H1 (cell line): ENCODE data around the gene NRXN3. TPM values are rescaled to one million over a fixed set of nuclear protein-coding genes. Genes with fewer than 3 reads are reported as not detected.

Source experiments
- CTCF ChIA-PET: fragments of 300-600 bp; sonication (Branson Sonifier 250); formaldehyde crosslinking; loops from one replicate; lab custom pipeline; 2021; ENCODE audit not compliant: partially characterized antibody; lab: Charles Lee
- POLR2A ChIA-PET: fragments of 300-600 bp; sonication (Branson Sonifier 250); formaldehyde crosslinking; loops from one replicate; lab custom pipeline; 2021; ENCODE audit warnings: inconsistent platforms; ENCODE audit not compliant: partially characterized antibody; lab: Charles Lee
- DNase-seq, 2 experiments: peaks; one replicate each; pipeline versions ENCODE4 v3.0.0 to v3.0.0-alpha.2; 2010 to 2022; ENCODE audit warnings: low spot score in 2 of 2, low read depth in 1 of 2, mixed read lengths in 1 of 2
- FAIRE-seq: peaks from 2 replicates; lab custom pipeline; 2011; peaks lifted over from hg19 to GRCh38; lab: Jason Lieb, UNC
- H2AFZ ChIP-seq: 2 replicates; pipeline ENCODE4 v1.8.1; 2012; ENCODE audit warnings: low read length, inconsistent platforms
- H2AK5ac ChIP-seq: 2 replicates; pipeline ENCODE4 v1.6.1; 2013; ENCODE audit warnings: low read depth, low read length
- H2BK120ac ChIP-seq: replicated peaks from 2 replicates; pipeline ENCODE3; 2013; ENCODE audit warnings: low read depth, low read length, inconsistent platforms
- H2BK12ac ChIP-seq: 2 replicates; pipeline ENCODE4 v1.6.1; 2013; ENCODE audit warnings: low read depth, low read length
- H2BK15ac ChIP-seq: 2 replicates; pipeline ENCODE4 v1.6.1; 2013; ENCODE audit warnings: low read length
- H2BK20ac ChIP-seq: 2 replicates; pipeline ENCODE4 v1.6.1; 2013; ENCODE audit warnings: low read length
- H2BK5ac ChIP-seq: 2 replicates; pipeline ENCODE4 v1.6.1; 2013; ENCODE audit warnings: low read depth, low read length
- H3K14ac ChIP-seq: 2 replicates; pipeline ENCODE4 v1.6.1; 2013; ENCODE audit warnings: inconsistent platforms; ENCODE audit not compliant: insufficient read length
- H3K18ac ChIP-seq: 2 replicates; pipeline ENCODE4 v1.6.1; 2013; ENCODE audit warnings: low read length; ENCODE audit errors: extremely low read depth
- H3K23ac ChIP-seq: 2 replicates; pipeline ENCODE4 v1.6.1; 2013; ENCODE audit warnings: inconsistent platforms; ENCODE audit not compliant: insufficient read length
- H3K23me2 ChIP-seq: 2 replicates; pipeline ENCODE4 v1.6.1; 2013; ENCODE audit warnings: low read depth, low read length
- H3K27ac ChIP-seq: 2 replicates; pipeline ENCODE4 v1.6.1; 2011; ENCODE audit warnings: low read depth, low read length, inconsistent platforms
- H3K27me3 ChIP-seq, 4 experiments: replicated peaks in 1 of 4; 1 replicate in 1 of 4; 2 replicates in 3 of 4; pipeline versions ENCODE4 v1.6.1 to v1.8.1; 2011 to 2013; ENCODE audit warnings: low read length in 3 of 4, mild to moderate bottlenecking in 3 of 4, inconsistent platforms in 2 of 4, mixed read lengths in 2 of 4, moderate library complexity in 1 of 4; ENCODE audit not compliant: control insufficient read depth in 3 of 4, insufficient read depth in 3 of 4; ENCODE audit errors: extremely low read depth in 1 of 4
- H3K36me3 ChIP-seq, 4 experiments: 2 replicates each; pipeline versions ENCODE4 v1.6.1 to v1.8.1; 2011 to 2013; ENCODE audit warnings: mild to moderate bottlenecking in 4 of 4, low read length in 3 of 4, moderate library complexity in 2 of 4, control low read depth in 1 of 4, inconsistent platforms in 1 of 4; ENCODE audit not compliant: insufficient read depth in 4 of 4, control insufficient read depth in 2 of 4
- H3K4ac ChIP-seq: replicated peaks from 2 replicates; pipeline ENCODE3; 2013; ENCODE audit warnings: low read length, low read depth, mixed read lengths, inconsistent platforms; ENCODE audit not compliant: insufficient read length
- H3K4me1 ChIP-seq, 4 experiments: replicated peaks in 1 of 4; 1 replicate in 1 of 4; 2 replicates in 3 of 4; pipeline versions ENCODE4 v1.6.1 to v1.8.1; 2011 to 2013; ENCODE audit warnings: low read length in 3 of 4, inconsistent platforms in 2 of 4, mixed read lengths in 1 of 4; ENCODE audit not compliant: insufficient read depth in 4 of 4, control insufficient read depth in 3 of 4
- H3K4me2 ChIP-seq, 2 experiments: 2 replicates each; pipeline versions ENCODE4 v1.6.1 to v1.8.1; 2011 to 2013; ENCODE audit warnings: low read depth in 2 of 2, low read length in 2 of 2, control low read depth in 1 of 2, inconsistent platforms in 1 of 2, mild to moderate bottlenecking in 1 of 2; ENCODE audit not compliant: insufficient read depth in 1 of 2
- H3K4me3 ChIP-seq, 4 experiments: fragments of 200-600, 300-600 bp in 1 of 4; sonication (generic), shearing (Covaris generic), sonication (Bioruptor Twin) in 1 of 4; 2 replicates each; pipeline versions ENCODE4 v1.5.1 to v1.8.1; 2011 to 2016; ENCODE audit warnings: low read length in 4 of 4, low read depth in 3 of 4, control low read depth in 2 of 4, inconsistent platforms in 2 of 4, mild to moderate bottlenecking in 2 of 4, mixed read lengths in 1 of 4, moderate library complexity in 1 of 4; ENCODE audit not compliant: insufficient read depth in 2 of 4; ENCODE audit errors: extremely low read depth in 1 of 4
- H3K56ac ChIP-seq: replicated peaks from 2 replicates; pipeline ENCODE3; 2013; ENCODE audit warnings: low read depth, mild to moderate bottlenecking, mixed read lengths, low read length, inconsistent platforms; ENCODE audit not compliant: insufficient read length
- H3K79me1 ChIP-seq: 2 replicates; pipeline ENCODE4 v1.6.1; 2013; ENCODE audit warnings: low read depth, low read length, control low read depth
- H3K79me2 ChIP-seq, 2 experiments: 2 replicates each; pipeline versions ENCODE4 v1.6.1 to v1.8.1; 2012 to 2013; ENCODE audit warnings: low read length in 2 of 2, mild to moderate bottlenecking in 2 of 2, inconsistent platforms in 1 of 2; ENCODE audit not compliant: insufficient read depth in 2 of 2, control insufficient read depth in 1 of 2
- H3K9ac ChIP-seq, 4 experiments: replicated peaks in 1 of 4; 1 replicate in 1 of 4; 2 replicates in 3 of 4; pipeline versions ENCODE4 v1.6.1 to v1.8.1; 2011 to 2013; ENCODE audit warnings: low read depth in 3 of 4, low read length in 3 of 4, control low read depth in 2 of 4, mild to moderate bottlenecking in 2 of 4, moderate library complexity in 2 of 4, inconsistent platforms in 1 of 4; ENCODE audit errors: extremely low read depth in 1 of 4
- H3K9me3 ChIP-seq, 2 experiments: 2 replicates each; pipeline versions ENCODE4 v1.6.1 to v1.8.1; 2012 to 2013; ENCODE audit warnings: mild to moderate bottlenecking in 2 of 2, moderate library complexity in 2 of 2, control low read depth in 1 of 2, inconsistent platforms in 1 of 2, low read depth in 1 of 2, low read length in 1 of 2, mixed read lengths in 1 of 2; ENCODE audit not compliant: insufficient read depth in 2 of 2
- H4K20me1 ChIP-seq, 2 experiments: replicated peaks in 1 of 2; 2 replicates each; pipeline versions ENCODE3 to v1.8.1; 2011 to 2013; ENCODE audit warnings: inconsistent platforms in 2 of 2, low read length in 2 of 2, mild to moderate bottlenecking in 1 of 2; ENCODE audit not compliant: insufficient read depth in 2 of 2, control insufficient read depth in 1 of 2
- H4K5ac ChIP-seq: 2 replicates; pipeline ENCODE4 v1.6.1; 2013; ENCODE audit warnings: low read length, low read depth, mixed read lengths, inconsistent platforms; ENCODE audit not compliant: insufficient read length
- H4K8ac ChIP-seq: 2 replicates; pipeline ENCODE4 v1.8.0; 2013; ENCODE audit warnings: mild to moderate bottlenecking, moderate library complexity, low read length, inconsistent platforms; ENCODE audit not compliant: insufficient read depth; ENCODE audit errors: extremely low read depth
- H4K91ac ChIP-seq: replicated peaks from 2 replicates; pipeline ENCODE3; 2013; ENCODE audit warnings: low read length, mixed read lengths, inconsistent platforms; ENCODE audit not compliant: insufficient read length
- CEBPB ChIP-seq: IDR thresholded peaks from 2 replicates; pipeline ENCODE4 v1.6.1; 2012; ENCODE audit warnings: low read depth, low read length
- NANOG ChIP-seq: IDR thresholded peaks from 2 replicates; pipeline ENCODE4 v1.6.1; 2011; ENCODE audit warnings: low read length, low read depth, mild to moderate bottlenecking, inconsistent platforms; ENCODE audit not compliant: insufficient read depth, poor library complexity, severe bottlenecking
- WGBS, 2 experiments: shearing (Covaris generic) in 1 of 2; methylation state at CpG; one replicate each; pipeline versions ENCODE4 v1.1.6 to v1.1.7; 2013 to 2015; ENCODE audit warnings: low lambda C conversion rate in 2 of 2, mixed read lengths in 2 of 2, inconsistent platforms in 1 of 2, low coverage in 1 of 2, missing lambda C conversion rate in 1 of 2; ENCODE audit not compliant: insufficient replicate concordance in 2 of 2, insufficient coverage in 1 of 2, insufficient read length in 1 of 2; ENCODE audit errors: extremely low coverage in 1 of 2, missing lambda C conversion rate in 1 of 2; 5-methylcytosine and 5-hydroxymethylcytosine counted together
- polyA plus RNA-seq, 7 experiments: library from polyadenylated mRNA; depleted of rRNA in 3 of 7; stranded (reverse) in 5 of 7; unstranded in 2 of 7; fragments of >200 nt in 5 of 7; fragments of 200-250 nt in 2 of 7; gene quantifications; 1 replicate in 5 of 7; 2 replicates in 1 of 7; 4 replicates in 1 of 7; pipeline versions ENCODE4 v1.2.1 to v1.2.3, GENCODE V29; 2011 to 2013; ENCODE audit warnings: missing spikeins in 2 of 7, mixed read lengths in 2 of 7
- total RNA-seq: library from RNA; stranded (reverse); fragmentation: NEBNext Ultra II Directional; extraction: Animal tissue kit (Norgen Biotek cat#: 25700); gene quantifications from 2 replicates; pipeline ENCODE4 v1.2.1, GENCODE V29; 2021

Gene NRXN3
- total and polyA plus RNA-seq, 2 of the 8 experiments (the other 6 are each of a cell fraction or from before 2014, with no cell fraction given): 2.6 to 4.1 TPM

DNA sequence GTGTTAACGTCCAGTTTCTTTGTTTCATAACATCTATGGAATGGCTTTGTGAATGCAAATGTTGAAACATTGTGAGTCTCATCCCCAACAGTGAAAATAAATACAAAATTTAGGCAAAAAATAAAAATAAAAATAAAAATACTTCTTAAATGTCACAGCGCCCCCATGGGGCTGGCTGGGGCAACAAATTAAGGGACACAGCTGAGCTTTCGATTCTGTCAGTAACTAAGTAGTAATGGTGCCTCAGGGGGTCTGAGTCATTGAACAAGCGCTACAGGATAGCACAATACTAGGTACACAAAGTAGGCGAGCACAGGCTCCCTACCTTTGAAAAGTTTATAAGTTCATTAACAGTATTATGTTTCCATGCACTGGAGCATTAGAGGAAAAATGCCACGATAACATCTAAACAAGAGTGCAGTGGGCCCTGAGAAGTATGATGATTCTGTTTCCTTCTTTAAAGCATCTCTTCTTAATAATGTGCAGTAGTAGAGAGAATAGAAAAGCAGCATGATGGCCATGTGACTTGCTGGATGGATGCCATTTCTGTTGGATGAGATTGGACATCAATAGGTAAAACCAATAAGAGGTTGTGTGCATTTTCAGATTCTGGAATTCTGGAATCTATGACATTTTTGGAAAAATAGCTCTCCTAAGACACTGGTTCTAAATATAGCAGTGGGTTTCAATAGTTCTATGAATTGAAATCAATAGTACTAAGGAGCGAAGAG is 1374.0 kb downstream of the NRXN3 start:
- FAIRE-seq: no peak
- Histone ChIP-seq H3K27ac (no peak overlapping the region; the same call in 1 of the 2 replicates), H2BK20ac (no peak overlapping the region), H2AK5ac (no peak overlapping the region), H3K27me3 (peaks cover 0 to 1% (median 0%) of the 10 kb centered on the region in 4 experiments; a peak in 1 of 7 replicates), H3K18ac (no peak overlapping the region), H3K9ac (no peak overlapping the region), H3K4me1 (peaks cover 0 to 3% (median 0%) of the 10 kb centered on the region in 4 experiments; a peak in 2 of 7 replicates), H2BK15ac (no peak overlapping the region), H3K36me3 (no peaks in the 10 kb centered on the region), H4K8ac (no peak overlapping the region), H4K20me1 (no peaks in the 10 kb centered on the region), H3K23ac (no peak overlapping the region), H2AFZ (no peak overlapping the region), H3K4ac (no peak overlapping the region), H2BK120ac (no peak overlapping the region), H3K4me3 (no peak overlapping the region), H4K91ac (no peak overlapping the region), H3K9me3 (no peaks in the 10 kb centered on the region), H3K79me1 (no peaks in the 10 kb centered on the region), H3K56ac (no peak overlapping the region), H2BK5ac (no peak overlapping the region), H3K79me2 (no peaks in the 10 kb centered on the region), H4K5ac (no peak overlapping the region), H3K4me2 (no peak overlapping the region), H2BK12ac (no peak overlapping the region), H3K23me2 (no peaks in the 10 kb centered on the region), H3K14ac (no peak overlapping the region)
- 41% methylated on average over 7 of the region's 7 CpGs; no CpG with 5 or more reads in 1 of the 2 experiments for WGBS, 2 experiments
- POLR2A ChIA-PET: no interaction called here
- DNase-seq: peak; percentile 38 to 59
- CTCF ChIA-PET: interaction anchor here (0.7 to 4.7 kb wide), 57 partner anchors 9 to 610 kb away, joined by 3 to 41 read pairs (median 4); no protein-coding TSS in a partner anchor
- TF ChIP-seq CEBPB (no peak), NANOG (no peak)
